GM21825 (cell line): ENCODE data around the gene EPHB1.

ENCODE experiments used
- ATAC-seq: cut with Tn5 transposase; IDR thresholded peaks from one replicate; pipeline ENCODE4 v1.9.1; 2021; ENCODE audit warnings: mild to moderate bottlenecking, moderate library complexity; ENCODE audit not compliant: unreplicated experiment

EPHB1 gene

GRCh38 chr3:134877788-134878187, 82.7 kb downstream of the EPHB1 start:
- ATAC-seq, result no peak

- ATAC-seq, result no peak
These were observed 84.9 kb downstream of the EPHB1 start for GRCh38 chr3:134879990-134880389.

DNA sequence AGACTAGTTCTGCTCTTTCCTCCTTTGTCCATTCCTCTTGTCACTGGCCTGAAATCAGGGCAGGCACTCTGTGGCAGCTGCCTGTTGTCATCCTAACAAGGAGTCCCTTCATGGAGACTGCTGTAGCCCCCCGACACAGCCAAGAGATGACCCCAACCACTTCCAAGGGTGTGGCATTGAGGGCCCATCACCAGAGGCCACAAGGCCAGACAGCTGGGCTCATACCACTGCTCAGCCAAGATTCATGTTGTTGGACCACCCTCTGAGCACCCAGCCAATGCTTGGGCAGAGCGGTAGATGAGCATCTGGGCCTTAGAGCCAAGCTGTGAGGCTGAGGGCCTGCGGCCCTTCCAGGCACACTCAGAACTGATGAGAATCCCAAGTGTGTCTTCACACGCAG, 85.4 kb downstream of the EPHB1 start:
- no peak for ATAC-seq

GRCh38 chr3:134881305-134881704, 86.2 kb downstream of the EPHB1 start:
- no peak for ATAC-seq

DNA sequence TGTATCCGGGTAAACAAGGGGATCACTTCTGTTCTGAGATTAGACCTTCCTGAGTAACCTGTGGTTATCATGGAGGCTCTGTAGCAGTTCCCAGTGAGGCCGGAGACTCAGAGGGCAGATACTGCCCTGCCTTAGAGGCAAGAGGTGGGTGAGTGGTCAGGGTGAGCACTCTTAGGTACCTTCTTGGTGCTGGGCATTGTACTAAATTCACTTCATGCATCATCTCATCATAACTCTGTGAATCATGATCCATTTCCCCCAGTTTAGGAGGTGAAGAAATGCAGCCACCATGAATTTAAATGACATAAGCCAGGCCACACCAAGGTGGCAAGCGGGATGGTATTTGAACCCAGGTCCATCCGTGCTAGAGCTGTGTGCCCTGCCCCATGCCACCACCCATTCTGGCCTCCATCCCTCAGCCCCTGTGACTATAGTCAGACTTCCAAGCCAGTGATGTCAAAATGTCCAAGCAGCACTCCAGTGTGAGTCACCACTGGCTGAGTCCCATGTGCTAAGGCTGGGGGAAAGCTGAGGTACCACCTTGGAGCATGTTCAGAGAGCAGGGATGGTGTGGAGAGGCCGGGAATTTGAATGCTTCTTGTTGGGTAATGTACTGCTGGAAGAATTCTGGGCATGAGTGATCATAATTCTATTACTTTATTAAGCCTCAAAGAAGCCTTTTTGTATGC, 88.8 kb downstream of the EPHB1 start:
- ATAC-seq, result no peak

GRCh38 chr3:134885877-134886621, 91.0 kb downstream of the EPHB1 start:
- ATAC-seq, result peak; percentile 95

- no peak for ATAC-seq
These were observed 91.9 kb downstream of the EPHB1 start for GRCh38 chr3:134886991-134887390.

GRCh38 chr3:134887536-134887935, 92.5 kb downstream of the EPHB1 start:
- no peak for ATAC-seq

DNA sequence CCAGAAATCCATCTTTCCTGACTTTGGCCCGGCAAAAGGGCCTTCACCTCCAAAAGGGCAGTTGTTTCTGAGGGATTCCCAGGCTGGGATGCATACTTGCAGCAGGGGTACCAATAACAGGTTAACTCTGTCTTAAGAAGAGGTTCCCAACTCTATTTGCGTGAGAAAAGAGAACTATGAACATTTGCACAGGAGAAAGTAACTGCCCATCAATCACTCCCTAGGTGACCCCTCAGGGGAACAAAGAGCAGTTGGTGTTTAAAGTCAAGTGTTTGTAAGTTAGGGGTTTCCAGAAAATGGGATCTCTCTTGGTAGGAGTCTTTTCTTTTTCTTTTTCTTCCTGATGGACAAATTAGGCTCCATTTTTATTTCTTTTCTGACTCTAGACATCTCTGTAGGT, 97.3 kb downstream of the EPHB1 start:
- no peak for ATAC-seq

DNA sequence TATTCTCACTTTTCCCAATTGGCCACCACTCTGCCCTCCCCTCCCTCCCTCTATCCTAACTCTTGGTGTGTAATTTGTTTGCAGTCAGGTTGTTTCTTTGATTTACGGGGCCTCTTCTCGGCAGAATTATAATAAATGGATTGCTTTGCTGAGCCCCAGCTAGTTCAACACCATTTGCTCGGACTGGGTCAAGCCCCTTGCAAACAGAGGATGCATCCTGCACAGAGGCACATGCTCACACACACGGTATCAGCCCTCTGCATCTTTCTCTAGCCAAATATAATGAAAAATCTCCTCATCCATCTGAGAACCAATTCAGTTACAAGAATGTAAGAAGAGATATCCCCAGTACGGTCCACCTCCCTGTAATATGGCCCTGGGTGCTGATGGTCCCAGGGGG, 97.7 kb downstream of the EPHB1 start:
- ATAC-seq, result no peak

DNA sequence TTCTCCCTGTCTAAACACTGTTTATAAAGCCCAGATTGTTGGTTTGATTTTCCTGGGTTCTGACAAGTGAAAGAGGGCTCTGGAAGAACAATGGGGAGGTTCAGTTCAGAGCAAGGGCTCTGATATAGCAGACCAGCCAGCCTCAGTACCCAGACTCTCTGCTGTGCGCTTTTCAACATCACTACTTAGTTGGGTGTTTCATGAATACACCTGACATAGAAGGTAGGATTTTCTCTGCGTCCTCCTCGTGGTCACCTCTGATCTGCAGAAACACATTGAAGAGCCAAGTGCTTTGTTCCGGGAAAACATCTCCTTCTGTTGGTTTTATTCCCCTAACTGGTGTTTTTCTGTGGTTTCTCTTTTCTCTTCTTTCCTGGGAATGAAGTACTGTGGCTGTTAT, 99.5 kb downstream of the EPHB1 start:
- no peak for ATAC-seq

GRCh38 chr3:134895181-134895580, 100.1 kb downstream of the EPHB1 start:
- ATAC-seq, result no peak

- ATAC-seq, result no peak
These were observed 101.1 kb downstream of the EPHB1 start for GRCh38 chr3:134896141-134896540.

DNA sequence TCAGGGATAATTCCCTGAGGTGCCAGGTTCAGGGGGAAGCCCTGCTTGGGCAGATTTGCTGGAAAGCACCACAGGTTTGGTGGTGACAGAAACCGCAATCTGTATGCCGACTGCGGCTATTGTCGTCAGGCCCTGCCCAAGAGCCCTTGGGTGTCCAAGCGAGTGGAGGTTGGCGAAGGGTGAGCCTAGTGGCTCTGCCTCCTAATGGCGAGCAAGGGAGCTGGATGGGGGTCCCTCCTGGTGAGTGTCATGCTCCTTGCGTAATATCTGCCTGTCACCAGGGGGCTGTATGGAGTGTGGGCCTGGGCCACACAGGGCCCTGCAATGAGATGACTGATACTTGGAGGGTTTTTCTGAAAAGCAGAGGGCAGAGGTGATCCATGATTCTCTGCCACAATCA, 101.6 kb downstream of the EPHB1 start:
- no peak for ATAC-seq

DNA sequence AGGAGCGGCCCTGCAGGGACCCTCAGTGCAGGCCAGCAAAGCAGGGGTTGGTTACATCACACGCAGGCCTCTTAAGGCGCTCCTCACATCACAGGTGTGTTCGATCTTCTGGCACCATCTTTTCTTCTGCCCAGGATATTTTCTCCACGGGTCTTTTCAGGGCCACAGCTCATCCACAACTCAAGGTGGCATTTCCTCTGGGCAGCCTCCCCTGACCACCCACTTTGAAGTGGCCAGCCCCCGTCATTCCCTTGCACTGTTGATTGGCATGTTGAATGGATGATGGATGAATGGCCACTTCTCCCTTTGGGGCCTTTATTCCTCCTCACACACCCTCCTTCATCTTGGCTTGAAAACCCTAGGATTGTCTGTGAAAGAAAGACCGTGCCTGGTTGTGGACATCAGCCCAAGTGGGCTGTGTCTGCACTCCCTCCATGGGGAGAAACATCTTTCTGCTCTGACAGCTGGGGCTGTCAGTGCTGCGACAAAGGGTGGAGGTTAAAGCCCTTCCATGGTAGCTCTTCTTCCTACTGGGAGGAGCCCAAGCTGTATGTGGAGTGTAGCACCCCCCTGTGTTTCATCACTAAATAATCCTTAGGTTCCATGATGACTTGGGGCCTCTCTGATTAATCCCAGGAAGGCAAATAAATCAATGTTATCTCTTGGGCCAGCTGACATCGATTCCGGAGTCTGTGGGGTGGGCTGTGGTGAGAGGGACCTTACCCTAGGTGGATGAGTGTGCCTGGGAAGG, 102.5 kb downstream of the EPHB1 start:
- no peak for ATAC-seq

- no peak for ATAC-seq
These were observed 103.2 kb downstream of the EPHB1 start for GRCh38 chr3:134898181-134898754.

DNA sequence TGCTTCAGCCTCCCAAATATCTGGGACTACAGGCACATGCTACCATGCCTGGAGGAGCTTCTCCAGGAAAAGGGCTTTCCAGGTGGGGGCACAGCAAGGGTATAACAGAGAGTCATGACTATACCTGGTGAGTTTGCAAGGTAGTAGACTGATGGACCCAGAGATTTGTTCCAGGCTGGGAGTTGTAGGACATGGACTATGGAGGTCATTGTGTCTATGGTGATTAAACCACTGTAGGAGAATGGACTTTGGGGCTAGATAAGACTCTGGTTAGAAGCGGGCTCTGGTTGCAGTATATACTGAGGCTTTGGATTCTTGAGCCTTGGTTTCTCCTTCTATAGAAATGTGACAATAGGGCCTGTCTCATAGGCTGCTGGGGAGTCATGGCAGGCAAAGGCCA, 104.7 kb downstream of the EPHB1 start:
- ATAC-seq, result no peak

DNA sequence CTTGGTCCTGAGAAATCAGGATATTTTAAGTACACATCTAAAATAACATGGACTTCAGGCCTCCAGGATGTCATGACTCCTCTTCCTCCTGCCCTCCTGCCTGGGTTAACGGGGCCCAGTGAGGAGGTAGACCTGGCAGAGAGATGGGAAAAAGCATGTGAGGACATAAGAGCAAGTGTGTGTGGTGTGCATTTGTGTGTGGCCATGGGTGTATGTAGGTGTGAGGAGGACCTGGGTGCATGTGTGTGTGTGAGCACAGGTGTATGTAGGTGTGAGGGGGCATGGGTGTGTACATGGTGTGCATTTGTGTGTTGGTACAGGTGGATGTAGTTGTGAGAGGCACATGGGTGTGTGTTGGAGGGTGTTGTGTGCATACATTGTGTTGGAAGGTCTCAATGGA, 105.4 kb downstream of the EPHB1 start:
- no peak for ATAC-seq

DNA sequence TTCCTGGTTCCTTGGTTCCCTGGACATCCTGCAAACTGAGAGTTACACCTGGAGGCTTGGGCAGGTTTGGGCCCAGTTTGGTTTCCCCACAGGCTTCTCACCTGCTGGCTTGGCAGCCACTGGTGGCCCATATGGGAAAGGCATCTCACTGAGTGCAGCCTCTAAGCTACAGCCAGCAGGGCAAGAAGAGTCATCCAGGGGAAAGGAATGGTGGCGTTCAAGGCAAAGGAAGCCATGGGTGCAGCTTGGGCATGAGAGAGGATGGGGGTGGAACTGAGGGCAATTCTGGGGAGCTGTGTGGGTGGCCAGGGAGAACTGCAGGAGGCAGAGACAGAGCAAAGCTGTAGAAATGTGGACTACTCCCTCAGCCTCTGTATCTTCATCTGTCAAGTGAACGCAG, 106.4 kb downstream of the EPHB1 start:
- ATAC-seq, result no peak

- peak; percentile 24 for ATAC-seq
These were observed 108.8 kb downstream of the EPHB1 start for GRCh38 chr3:134903837-134904236.

GRCh38 chr3:134904241-134904771, 109.2 kb downstream of the EPHB1 start:
- ATAC-seq, result peak; percentile 88
